Neural crest cell (in vitro differentiated cells): ENCODE data around the gene MRGPRD. TPM values are rescaled to one million over a fixed set of nuclear protein-coding genes. Genes with fewer than 3 reads are reported as not detected.

Source experiments
- DNase-seq: peaks from one replicate; pipeline ENCODE4 v3.0.0; 2021; ENCODE audit warnings: low read depth, mixed read lengths, low spot score
- H3K27ac Mint-ChIP-seq: one replicate; pipeline ENCODE4 v1.8.0; 2021; ENCODE audit warnings: mild to moderate bottlenecking, mixed read lengths; ENCODE audit not compliant: unreplicated experiment
- H3K27me3 Mint-ChIP-seq: 2 replicates; pipeline ENCODE4 v1.8.0; 2021; ENCODE audit warnings: low read depth, mild to moderate bottlenecking, mixed read lengths
- H3K36me3 Mint-ChIP-seq: 2 replicates; pipeline ENCODE4 v1.8.0; 2021; ENCODE audit warnings: low read depth, mild to moderate bottlenecking, mixed read lengths
- H3K4me1 Mint-ChIP-seq: 2 replicates; pipeline ENCODE4 v1.8.0; 2021; ENCODE audit warnings: mixed read lengths
- H3K4me3 Mint-ChIP-seq: one replicate; pipeline ENCODE4 v1.8.0; 2021; ENCODE audit warnings: mild to moderate bottlenecking, mixed read lengths
- H3K9me3 Mint-ChIP-seq: 2 replicates; pipeline ENCODE4 v1.8.0; 2021; ENCODE audit warnings: mixed read lengths
- CTCF ChIP-seq: fragments of 200-600 bp; sonication (generic); conservative IDR thresholded peaks from 2 replicates; pipeline ENCODE4 v1.5.0; 2021; ENCODE audit warnings: antibody characterized with exemption, mild to moderate bottlenecking
- total RNA-seq: library from RNA; stranded (reverse); gene quantifications from 2 replicates; pipeline ENCODE4 v1.2.1, GENCODE V29; 2021

The MRGPRD gene
- total RNA-seq, 1 donor from 2014 or later, result not detected

DNA sequence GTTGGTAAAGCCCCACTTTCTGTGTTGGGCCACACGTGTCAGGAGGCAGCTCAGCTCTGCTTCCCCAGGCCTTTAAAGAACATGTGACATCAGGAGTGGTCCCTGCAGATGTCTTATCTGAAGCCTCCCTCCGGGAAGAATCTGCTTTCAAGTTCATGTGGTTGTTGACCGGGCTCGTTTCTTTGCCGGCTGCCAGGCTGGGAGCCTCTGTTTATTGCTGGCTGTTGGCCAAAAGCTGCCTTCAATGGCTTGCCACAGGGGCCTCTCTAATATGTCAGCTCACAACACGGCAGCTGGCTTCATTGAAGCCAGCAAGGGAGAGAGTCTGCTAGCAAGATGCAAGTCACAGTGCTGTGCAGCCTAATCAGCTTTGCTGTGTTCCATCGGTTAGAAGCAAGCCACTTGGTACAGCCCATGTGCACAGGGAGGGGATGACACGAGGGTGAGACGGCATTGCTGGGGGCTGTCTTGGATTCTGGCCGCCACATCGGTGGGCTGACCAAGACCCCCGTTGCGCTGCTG, 17.7 kb upstream of the MRGPRD start:
- Mint-ChIP-seq H3K27ac (no peak overlapping the region), H3K4me3 (no peak overlapping the region), H3K27me3 (peaks cover 4% of the 10 kb centered on the region), H3K4me1 (no peaks in the 10 kb centered on the region), H3K9me3 (no peaks in the 10 kb centered on the region), H3K36me3 (no peaks in the 10 kb centered on the region)
- TF ChIP-seq CTCF, result no peak
- no peak for DNase-seq

GRCh38 chr11:68997995-68998348, 17.2 kb upstream of the MRGPRD start:
- TF ChIP-seq CTCF, result no peak
- Mint-ChIP-seq H3K9me3 (no peaks in the 10 kb centered on the region), H3K27me3 (peaks cover 4% of the 10 kb centered on the region), H3K4me3 (no peak overlapping the region), H3K27ac (no peak overlapping the region), H3K4me1 (no peaks in the 10 kb centered on the region), H3K36me3 (no peaks in the 10 kb centered on the region)
- DNase-seq, result no peak

- no peaks in the 10 kb centered on the region for H3K36me3 Mint-ChIP-seq
- no peaks in the 10 kb centered on the region for H3K9me3 Mint-ChIP-seq
- no peak overlapping the region for H3K27ac Mint-ChIP-seq
- H3K27me3 Mint-ChIP-seq, result peaks cover 4% of the 10 kb centered on the region
- no peaks in the 10 kb centered on the region for H3K4me1 Mint-ChIP-seq
- no peak for TF ChIP-seq CTCF
- H3K4me3 Mint-ChIP-seq, result no peak overlapping the region
- no peak for DNase-seq
Measured at GRCh38 chr11:68997124-68997994, 16.6 kb upstream of the MRGPRD start.

DNA sequence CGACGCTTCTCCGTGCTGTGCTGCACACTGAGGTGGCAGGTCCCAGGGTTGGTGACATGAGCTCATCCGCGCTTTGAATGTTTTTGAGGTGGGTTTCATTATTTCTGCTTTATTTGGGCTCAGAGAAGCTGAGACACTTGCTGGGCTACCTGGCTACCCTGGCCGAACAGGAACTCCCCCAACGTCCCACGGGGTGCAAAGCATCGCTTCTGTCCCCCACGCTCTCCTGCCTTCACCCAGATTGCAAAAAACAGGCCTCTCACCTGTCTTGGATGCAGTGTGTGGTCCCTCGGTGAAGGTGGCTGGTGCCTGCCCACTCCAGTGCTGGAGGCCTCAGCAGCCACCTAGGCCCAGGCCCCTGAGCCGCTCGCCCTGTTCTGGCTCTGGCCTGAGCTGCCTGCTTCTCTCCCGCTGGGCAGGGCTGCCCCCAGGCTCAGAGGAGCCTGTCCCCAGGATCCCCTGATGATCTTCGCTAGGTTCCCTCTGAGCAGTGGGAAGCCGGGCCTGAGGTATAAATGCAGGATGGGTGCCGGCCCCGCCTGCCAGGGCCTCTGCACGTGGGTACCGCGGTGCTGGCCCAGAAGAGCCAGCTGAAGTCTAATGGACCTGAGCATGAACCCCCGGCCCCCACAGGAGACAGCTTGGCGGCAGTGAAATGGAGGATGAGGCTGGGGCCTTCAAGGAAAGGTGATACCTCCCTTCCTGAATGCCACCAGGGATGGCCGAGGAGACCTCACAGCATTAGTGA, 15.8 kb upstream of the MRGPRD start:
- H3K4me1 Mint-ChIP-seq, result no peaks in the 10 kb centered on the region
- DNase-seq, result no peak
- no peak for TF ChIP-seq CTCF
- no peaks in the 10 kb centered on the region for H3K36me3 Mint-ChIP-seq
- no peaks in the 10 kb centered on the region for H3K9me3 Mint-ChIP-seq
- H3K27ac Mint-ChIP-seq, result peak overlapping the region; percentile 81
- peaks cover 4% of the 10 kb centered on the region for H3K27me3 Mint-ChIP-seq
- no peak overlapping the region for H3K4me3 Mint-ChIP-seq

- H3K27me3 Mint-ChIP-seq, result peaks cover 12% of the 10 kb centered on the region
- H3K36me3 Mint-ChIP-seq, result no peaks in the 10 kb centered on the region
- no peak for TF ChIP-seq CTCF
- H3K4me3 Mint-ChIP-seq, result no peak overlapping the region
- no peak overlapping the region for H3K27ac Mint-ChIP-seq
- no peaks in the 10 kb centered on the region for H3K4me1 Mint-ChIP-seq
- no peak for DNase-seq
- H3K9me3 Mint-ChIP-seq, result no peaks in the 10 kb centered on the region
Measured at GRCh38 chr11:68994894-68995285, 14.1 kb upstream of the MRGPRD start.
